ENCODE measurements around the gene COL6A3.

DNA sequence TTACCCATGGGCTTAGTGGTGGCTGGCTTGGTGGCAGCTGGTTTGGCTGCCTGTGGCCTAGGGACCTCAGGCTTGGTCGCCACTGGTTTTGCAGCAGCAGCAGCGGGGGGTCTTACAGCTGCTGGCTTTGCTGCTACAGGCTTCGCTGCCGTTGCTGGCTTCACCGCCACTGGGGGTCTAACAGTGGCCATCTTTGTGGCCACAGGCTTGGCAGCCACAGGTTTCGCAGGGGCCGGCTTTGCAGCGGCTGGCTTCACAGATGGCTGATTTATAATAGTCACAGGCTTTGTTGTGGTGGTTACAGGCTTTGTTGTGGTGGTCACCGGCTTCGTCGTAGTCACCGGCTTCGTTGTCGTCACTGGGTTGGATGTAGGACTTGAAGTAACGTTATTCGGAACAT lies 77.8 kb downstream of the COL6A3 start:
- no peak for TF ChIP-seq POLR2A (IDR thresholded peaks at IDR 0.05)
- TF ChIP-seq, protein P1, sequence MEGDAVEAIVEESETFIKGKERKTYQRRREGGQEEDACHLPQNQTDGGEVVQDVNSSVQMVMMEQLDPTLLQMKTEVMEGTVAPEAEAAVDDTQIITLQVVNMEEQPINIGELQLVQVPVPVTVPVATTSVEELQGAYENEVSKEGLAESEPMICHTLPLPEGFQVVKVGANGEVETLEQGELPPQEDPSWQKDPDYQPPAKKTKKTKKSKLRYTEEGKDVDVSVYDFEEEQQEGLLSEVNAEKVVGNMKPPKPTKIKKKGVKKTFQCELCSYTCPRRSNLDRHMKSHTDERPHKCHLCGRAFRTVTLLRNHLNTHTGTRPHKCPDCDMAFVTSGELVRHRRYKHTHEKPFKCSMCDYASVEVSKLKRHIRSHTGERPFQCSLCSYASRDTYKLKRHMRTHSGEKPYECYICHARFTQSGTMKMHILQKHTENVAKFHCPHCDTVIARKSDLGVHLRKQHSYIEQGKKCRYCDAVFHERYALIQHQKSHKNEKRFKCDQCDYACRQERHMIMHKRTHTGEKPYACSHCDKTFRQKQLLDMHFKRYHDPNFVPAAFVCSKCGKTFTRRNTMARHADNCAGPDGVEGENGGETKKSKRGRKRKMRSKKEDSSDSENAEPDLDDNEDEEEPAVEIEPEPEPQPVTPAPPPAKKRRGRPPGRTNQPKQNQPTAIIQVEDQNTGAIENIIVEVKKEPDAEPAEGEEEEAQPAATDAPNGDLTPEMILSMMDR (IDR thresholded peaks at IDR 0.05): no peak

Data from lower leg skin (tissue), 3 donors.